HK-2 (cell line): Measurements from ENCODE around the gene KLB.
"Not testable (repeated sequence)": the region's sequence is repeated elsewhere in the genome, so short reads cannot be mapped to it uniquely, and the experiment has no call there.

Experiments used
- DNase-seq: peaks from one replicate; pipeline ENCODE4 v3.0.0-alpha.2; 2018; ENCODE audit not compliant: unreplicated experiment

Gene KLB

DNA sequence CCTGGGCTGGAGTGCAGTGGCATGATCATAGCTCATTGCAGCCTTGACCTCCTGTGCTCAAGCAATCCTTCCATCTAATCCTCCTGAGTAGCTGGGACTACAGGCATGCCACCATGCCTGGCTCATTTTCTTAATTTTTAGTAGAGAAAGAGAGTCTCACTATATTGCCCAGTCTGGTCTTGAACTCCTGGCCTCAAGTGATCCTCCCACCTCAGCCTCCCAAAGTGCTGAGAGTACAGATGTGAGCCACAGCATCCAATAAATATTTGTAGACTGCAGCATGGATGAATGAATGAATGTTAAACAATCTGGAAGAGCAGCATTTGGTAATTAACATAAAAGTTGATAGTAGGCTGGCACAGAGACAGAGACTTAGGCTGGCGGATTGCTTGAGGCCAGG lies 20.0 kb downstream of the KLB start:
- DNase-seq: no peak

DNA sequence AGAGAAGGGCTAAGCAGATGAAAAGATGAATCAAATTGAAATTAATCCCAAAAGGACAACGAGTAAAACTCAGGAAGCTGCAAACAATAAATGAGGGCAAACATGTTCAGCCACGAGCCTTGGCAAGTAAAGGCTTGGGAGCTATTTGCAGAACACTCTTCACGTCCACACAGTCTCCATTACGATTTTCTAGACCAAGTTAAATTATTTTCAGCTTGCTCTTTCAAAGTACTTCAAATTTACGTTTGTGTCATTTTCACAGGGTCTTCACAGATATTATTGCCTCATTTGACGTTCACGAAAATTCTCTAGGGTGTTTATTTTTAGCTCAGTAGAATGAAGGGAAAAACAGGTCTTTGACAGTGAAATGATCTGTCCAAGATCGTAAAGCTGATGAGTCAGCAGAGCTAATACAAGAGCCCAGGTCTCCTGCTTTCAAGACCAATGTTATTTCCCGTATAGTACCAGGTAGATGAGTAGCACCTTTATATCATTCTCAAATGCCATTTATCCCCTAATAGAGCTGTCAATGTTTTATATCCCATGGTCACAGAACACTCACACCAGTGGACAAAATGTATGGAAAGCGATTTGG lies 20.9 kb downstream of the KLB start:
- no peak for DNase-seq

DNA sequence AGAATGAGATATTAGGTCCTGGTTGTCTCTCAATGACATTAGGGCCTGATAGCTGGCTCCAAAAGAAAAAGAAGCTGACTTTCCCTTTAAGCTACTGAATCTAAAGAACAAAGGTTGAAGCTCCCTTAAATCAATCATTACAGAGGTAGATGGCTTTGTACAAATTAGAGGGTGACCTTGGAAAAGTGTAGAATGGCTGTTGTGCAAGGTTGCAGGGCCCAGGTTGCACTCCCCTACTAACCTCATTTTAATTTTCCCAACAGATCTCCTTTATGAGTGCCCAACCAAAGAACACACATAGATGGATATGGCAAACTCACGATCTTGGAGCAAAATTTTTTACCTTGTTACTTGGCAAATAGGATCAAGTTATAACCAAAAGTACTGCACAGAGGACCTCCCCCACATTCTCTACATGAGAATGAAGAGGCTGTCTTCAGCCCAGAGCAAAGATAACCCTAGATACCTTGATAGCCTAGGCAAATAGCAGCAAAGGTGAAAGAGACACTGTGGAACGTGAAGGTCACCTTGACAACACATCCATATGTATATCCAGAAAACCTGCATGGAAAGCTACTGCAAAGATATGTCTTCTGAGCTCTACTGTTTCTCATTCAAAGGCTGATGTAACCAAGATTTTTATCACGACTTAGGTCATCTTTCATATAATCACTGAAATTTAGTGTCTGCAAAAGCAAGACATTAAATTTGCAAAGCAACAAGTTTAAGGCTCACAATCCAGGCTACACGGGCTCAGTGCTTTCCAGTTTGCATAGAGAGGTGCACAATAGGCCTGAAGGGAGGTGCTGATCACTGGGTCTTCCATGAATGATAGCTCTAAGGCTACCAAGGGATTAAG lies 23.0 kb downstream of the KLB start:
- DNase-seq: no peak

DNA sequence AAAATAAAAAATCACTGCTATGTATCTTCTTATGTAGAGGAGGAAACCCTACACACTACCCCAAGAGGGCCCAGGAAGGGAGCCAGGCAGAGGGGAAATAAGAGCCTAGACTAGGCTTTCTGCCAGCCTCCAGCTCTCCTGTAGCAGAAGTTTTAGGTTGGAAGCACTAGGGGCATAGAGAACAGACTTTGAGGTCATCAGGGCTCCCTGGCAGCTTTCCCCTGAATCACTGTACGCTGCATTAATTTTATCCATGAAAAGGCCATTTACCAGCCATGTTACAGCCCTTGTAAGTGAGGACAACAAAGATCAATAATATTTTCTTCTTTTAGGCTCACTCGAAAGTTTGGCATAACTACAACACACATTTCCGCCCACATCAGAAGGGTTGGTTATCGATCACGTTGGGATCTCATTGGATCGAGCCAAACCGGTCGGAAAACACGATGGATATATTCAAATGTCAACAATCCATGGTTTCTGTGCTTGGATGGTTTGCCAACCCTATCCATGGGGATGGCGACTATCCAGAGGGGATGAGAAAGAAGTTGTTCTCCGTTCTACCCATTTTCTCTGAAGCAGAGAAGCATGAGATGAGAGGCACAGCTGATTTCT lies 27.3 kb downstream of the KLB start:
- DNase-seq: no peak

DNA sequence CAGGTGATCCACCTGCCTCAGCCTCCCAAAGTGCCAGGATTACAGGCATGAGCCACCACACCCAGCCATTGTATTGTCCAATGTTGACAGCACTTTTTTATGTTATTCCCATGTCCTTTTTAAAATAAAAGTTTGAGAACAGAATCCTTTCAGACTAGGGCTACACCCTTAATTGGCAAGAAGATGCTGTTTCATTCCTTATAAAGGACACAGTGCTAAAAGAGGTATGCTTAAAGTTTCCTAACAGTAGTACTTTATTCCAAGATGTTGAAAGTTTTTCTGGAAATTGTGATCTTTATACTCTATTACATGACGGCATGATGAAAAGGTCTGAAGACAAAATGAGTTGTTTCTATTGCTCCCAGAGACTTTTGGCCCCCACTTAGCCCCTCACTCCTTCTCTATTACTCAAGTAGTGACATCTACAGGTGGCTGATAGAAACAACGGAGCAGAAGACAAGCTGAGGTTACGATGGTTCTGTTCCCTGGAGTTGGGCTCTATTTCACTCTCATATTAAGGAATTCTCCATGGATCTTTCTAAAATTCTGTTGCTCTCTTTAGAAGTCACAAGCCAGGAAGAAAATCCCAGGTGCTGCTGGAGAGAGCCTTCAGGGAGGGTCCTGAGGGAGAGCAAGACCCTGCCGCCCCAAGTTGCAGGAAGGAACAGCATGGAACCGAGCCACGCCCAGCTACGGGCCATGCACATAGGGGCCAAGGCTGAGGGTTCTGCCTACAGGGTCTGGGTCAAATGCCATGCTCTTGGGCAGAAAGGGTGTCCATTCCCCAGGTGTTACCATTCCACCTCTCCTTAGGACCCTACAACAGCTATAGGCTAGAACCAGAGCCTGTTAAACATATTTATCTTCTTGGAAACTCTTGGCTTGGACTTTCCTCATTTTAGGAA lies 29.2 kb downstream of the KLB start:
- DNase-seq: no peak

DNA sequence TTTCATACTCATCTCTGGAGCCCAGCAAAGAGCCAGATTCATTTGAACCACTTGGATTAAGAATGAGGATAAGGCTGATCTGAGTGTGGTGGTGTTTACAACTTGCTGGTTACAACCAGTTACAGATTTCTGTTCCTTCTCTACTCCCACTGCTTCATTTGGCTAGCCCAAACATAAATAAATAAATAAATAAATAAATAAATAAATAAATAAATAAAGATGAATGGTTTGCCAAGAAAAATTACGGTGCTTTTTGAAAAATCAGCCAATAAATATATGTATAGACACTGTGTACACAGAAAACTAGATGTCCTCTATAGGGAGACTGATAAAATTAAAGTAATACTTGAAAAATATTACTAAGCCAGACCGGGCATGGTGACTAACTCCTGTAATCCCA lies 34.9 kb downstream of the KLB start:
- no peak for DNase-seq

DNA sequence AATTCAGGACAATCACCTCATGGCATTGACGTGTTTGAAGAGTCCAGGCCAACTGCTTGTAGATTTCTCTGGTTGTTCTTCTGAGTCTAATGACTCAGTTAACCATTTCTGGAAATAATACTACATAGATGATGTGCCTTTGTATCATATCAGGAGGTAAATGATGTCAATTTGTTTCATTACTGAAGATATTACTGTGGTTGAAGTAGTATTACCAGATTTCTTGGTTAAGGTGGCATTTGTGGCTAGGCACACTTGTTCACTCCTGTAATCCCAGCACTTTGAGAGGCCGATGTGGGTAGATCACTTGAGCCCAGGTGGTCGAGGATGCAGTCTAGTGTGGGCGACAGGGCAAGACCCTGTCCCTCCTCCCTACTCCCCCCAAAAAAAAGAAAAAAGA lies 36.3 kb downstream of the KLB start:
- no peak for DNase-seq

DNA sequence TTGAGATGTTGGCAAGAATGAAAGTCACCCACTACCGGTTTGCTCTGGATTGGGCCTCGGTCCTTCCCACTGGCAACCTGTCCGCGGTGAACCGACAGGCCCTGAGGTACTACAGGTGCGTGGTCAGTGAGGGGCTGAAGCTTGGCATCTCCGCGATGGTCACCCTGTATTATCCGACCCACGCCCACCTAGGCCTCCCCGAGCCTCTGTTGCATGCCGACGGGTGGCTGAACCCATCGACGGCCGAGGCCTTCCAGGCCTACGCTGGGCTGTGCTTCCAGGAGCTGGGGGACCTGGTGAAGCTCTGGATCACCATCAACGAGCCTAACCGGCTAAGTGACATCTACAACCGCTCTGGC lies 39.7 kb downstream of the KLB start:
- DNase-seq: no peak

DNA sequence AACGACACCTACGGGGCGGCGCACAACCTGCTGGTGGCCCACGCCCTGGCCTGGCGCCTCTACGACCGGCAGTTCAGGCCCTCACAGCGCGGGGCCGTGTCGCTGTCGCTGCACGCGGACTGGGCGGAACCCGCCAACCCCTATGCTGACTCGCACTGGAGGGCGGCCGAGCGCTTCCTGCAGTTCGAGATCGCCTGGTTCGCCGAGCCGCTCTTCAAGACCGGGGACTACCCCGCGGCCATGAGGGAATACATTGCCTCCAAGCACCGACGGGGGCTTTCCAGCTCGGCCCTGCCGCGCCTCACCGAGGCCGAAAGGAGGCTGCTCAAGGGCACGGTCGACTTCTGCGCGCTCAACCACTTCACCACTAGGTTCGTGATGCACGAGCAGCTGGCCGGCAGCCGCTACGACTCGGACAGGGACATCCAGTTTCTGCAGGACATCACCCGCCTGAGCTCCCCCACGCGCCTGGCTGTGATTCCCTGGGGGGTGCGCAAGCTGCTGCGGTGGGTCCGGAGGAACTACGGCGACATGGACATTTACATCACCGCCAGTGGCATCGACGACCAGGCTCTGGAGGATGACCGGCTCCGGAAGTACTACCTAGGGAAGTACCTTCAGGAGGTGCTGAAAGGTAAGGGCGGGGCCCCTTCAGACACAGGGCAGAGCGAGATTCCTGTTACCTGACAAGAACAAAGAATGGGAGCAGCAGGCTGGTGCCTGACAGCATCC lies 40.3 kb downstream of the KLB start:
- DNase-seq: no peak

DNA sequence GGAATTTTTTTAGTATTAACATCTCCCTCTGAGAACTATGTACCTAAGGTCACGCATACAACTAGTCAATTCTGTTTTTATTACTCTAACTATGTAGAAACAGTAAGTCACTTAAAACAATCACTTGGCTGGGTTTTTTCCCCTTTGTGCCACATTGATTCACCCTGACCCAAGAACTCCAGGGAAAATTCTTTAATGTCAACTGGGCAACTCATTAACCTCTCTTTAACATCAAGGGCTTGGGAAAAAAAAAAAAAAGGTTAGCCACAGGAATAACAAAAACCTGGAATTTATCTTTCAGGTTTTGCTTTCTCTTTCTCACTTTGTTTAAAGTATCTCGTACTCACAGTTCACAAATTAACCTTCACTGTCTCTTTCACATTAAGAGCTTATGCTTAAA lies 43.9 kb downstream of the KLB start:
- no peak for DNase-seq

DNA sequence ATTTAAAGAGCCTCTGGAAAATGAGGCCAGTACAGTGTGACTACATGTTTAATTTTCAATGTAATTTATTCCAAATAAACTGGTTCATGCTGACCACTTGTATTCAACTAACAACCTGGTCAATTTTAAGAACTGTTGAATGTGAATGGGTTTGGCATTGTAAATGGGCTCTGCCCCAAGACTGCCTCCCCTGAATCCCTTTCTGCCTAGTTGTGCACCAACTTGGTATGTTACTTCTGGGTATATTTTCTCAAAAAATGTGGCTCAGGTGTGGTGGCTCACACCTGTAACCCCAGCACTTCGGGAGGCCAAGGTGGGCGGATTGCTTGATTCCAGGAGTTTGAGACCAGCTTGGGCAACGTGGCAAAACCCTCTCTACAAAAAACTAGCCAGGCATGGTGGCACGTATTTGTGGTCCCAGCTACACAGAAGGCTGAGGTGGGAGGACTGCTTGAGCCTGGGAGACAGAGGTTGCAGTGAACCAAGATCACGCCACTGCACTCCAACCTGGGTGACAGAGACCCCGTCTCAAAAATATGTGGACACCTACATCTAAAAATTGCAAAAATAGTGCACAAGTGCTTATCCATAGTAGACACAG lies 44.8 kb downstream of the KLB start:
- peak; percentile 25 for DNase-seq

DNA sequence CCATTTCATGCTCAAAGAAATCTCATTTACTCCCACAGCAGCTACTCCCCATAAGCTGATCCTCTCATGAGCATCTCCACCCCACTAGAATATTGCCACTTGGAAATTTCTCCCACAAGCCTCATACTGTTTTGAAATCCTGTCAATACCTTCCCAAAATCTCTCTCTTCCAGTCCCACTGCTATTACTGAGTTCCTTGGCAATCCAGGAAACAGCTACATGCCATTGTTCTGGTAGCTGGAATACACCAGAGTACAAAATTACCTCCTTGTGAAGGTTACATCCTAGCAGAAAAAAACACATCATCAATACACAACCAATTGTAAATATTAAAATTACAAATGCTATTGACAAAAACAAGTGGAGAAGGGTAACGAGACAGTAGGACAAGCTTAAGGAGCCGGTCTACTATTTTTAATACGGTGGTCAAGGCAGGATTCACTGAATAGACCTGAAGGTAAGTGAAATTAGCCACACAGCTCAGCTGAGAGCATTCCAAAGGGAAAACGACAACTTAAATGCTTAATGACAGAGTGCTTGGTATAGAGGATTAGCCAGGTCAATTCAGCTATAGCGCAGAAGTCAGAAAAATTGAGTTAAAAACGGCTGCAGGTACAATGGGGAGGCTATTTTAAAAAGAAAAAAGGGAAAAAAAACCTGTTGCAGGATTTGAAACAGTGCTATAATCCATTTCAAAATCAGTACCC lies 45.6 kb downstream of the KLB start:
- DNase-seq: no peak

DNA sequence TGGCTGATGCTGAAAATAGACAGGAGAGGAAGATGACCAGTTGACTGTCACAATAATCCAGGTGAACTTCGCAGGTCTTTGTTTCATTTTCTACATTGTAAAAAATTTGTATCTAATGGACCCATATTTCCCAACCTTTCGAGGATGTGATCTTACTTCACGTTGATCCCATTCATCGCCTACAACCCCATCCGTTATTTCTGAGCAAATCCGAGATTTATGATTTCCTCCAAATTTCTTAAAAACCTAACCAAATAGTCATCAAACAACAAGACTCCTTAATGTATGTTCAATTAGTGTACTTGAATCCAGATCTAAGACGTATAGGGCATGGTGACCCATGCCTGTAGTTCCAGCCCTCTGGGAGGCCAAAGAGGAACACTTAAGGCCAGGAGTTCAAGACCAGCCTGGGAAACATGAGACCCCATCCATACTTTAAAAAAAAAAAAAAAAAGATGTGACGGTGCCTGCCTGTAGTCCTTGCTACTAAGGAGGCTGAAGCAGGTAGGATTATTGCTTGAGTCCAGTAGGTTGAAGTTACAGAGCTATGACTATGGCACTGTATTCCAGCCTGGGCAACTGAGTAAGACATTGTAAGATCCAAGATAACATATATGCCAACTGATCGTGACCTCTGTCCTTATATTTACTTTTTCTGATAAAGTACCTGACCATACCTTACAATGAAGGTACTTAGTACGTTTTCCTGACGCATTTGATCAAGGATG lies 46.3 kb downstream of the KLB start:
- no peak for DNase-seq

DNA sequence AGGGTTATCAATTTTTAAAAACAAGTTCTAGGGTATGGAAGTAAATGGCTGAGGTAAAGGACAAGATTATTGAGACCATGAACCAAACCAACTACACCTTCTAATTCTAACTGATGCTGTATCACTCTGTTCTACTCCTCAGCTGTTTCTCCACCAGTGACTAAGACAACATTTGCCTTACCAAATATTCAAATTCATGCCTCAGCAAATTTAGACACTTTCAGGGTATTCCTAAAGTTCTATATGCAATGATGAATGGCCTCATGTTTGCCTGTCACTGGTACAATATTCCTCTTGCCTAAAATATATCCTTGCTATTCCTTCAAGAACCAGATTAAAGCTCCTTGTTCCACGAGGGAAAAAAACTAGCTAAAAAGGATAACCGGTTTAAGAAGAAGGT lies 47.0 kb downstream of the KLB start:
- no peak for DNase-seq

DNA sequence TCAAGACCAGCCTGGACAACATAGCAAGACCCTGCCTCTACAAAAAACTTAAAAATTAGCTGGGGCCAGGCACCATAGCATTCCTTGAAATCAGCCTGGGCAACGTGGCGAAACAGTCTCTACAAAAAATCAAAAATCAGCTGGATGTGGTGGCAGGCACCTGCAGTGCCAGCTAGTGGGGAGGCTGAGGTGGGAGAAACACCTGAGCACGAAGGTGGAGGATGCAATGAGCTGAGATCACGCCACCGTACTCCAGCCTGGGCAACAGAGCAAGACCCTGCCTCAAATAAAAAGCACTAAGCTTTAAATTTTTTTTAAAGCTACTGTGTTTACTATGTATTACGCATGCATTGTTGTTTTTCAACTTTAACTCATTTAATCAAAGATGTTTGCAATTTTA lies 48.8 kb downstream of the KLB start:
- DNase-seq: no peak

DNA sequence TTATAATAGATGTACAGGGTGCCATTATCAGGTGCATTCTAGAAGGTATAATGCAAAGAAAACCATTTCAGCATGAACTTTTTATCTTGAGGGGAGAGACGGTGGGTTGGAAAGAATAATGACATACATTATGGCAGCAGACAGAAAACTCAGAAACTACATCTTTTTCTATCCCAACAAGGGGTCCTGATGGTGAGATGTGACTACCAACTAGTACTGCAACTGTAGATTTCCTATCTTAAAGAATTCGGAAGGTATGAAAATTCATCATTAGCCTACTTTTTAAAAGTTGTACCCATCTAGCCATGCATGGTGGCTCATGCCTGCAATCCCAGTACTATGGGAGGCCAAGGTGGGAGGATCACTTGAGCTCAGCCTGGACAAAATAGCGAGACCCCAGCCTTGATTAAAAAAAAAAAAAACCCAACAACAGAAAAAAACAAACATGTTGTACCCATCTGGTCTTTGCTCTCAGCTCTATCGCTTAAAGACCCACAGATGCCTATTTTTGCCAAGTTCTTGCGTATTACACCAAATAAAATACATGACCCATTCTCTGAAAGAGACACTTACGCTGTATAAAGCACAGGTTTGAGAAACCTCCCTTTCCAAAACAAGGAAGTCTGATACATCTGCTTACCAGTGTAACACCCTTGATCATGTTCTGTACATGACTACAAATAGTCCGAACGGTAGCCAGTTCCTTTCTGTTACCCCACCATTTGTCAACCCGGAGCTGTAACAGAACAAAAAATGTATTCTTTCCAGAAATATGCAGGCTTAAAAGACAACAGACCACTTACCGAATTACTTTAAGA lies 50.4 kb downstream of the KLB start:
- no peak for DNase-seq

DNA sequence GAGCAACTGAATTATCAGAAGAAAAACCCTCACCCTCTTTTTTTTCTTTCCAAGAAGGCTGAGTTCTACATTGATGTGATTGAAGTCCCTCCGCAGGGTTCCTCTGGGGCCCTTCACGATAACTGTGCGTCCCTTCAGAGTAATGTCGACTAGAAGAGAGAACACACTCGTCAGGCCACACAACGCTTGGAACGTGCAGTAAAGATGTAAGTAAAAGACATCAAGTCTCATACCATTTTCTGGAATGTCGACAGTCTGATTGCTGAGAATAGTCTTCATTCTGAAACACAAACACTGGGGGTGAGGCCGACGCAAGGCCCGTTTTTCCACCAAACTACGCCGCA lies 51.4 kb downstream of the KLB start:
- not testable (repeated sequence) for DNase-seq

DNA sequence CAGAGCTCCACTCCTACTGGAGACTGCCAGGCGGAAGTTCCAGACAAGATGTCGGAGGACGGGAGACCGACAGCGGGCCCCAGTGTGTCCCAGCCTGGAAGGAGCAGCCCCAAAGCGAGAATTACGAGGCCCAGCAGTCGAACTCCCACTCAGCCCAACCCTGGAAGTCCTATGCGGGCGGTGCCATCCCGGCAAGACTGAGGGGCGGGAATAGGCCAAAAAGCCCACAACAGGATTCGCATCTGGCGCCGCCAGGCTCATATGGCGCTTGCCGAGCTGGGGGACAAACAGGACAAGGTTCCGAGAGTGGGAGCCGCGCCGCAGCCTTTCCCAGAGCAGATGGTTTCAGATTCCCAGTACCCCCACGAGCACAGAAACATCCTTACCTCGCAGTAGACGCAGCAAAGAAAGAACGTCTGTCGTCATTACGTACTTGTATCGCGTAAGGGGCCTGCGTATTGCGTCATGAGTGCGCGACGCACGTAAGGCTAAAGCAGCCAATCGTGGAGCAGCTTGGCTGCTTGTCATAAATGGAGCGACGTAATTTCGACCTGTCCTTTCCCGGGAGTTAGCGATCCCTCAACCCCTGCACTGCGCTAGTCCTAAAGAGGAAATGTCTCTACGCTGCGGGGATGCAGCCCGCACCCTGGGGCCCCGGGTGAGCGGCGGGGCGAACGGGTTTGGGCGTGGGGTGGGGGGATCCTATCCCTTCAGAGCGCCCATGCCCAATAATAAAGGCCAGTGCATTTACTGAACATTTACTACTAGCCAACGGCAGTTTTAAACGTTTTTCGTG lies 52.0 kb downstream of the KLB start, which contains the start of the genes LIAS and RPL9:
Gene LIAS (plus strand): TSS at position 552 of the 796 bp plus-strand sequence. CDS start 62 bp downstream, at position 614.
Gene RPL9 (minus strand): TSS at position 418 of the 796 bp plus-strand sequence. CDS start 483 bp downstream, outside the sequence.
- DNase-seq: peak; percentile 96
